Gastrocnemius medialis (tissue), 4 donors: ENCODE data around the gene TMPRSS13. TPM values are rescaled to one million over a fixed set of nuclear protein-coding genes. Genes with fewer than 3 reads are reported as not detected.
"Not testable (repeated sequence)": the region's sequence is repeated elsewhere in the genome, so short reads cannot be mapped to it uniquely, and the experiment has no call there.

Source experiments
- ATAC-seq, 2 donors: fragments of 150-250 bp; one replicate each; pipeline ENCODE4 v1.9.1; 2016
- DNase-seq, 2 donors: peaks; one replicate each; pipeline ENCODE4 v3.0.0-alpha.2; 2019
- H3K27ac ChIP-seq, 4 donors: fragments of 200-600 bp; sonication (generic); 1 replicate in 1 of 4; 2 replicates in 3 of 4; pipeline ENCODE4 v1.5.1; 2016 to 2018; ENCODE audit warnings: mild to moderate bottlenecking in 2 of 4, moderate library complexity in 1 of 4
- H3K27me3 ChIP-seq, 3 donors: fragments of 200-600 bp; sonication (generic) in 2 of 3; 1 replicate in 1 of 3; 2 replicates in 2 of 3; pipeline versions ENCODE4 v1.5.1 to v1.6.0; 2016 to 2019; ENCODE audit warnings: mild to moderate bottlenecking in 1 of 3, moderate library complexity in 1 of 3
- H3K36me3 ChIP-seq, 2 donors: fragments of 200-600 bp; sonication (generic) in 1 of 2; one replicate each; pipeline ENCODE4 v1.5.1; 2017 to 2018
- H3K4me1 ChIP-seq, 2 donors: fragments of 200-600 bp; sonication (generic) in 1 of 2; one replicate each; pipeline ENCODE4 v1.5.1; 2016 to 2017; ENCODE audit warnings: mild to moderate bottlenecking in 2 of 2
- H3K4me3 ChIP-seq, 4 donors: fragments of 200-600 bp; sonication (generic) in 3 of 4; 1 replicate in 1 of 4; 2 replicates in 3 of 4; pipeline ENCODE4 v1.5.1; 2016 to 2019; ENCODE audit warnings: mild to moderate bottlenecking in 2 of 4
- H3K9me3 ChIP-seq, 3 donors: fragments of 200-600 bp; sonication (generic) in 2 of 3; 1 replicate in 1 of 3; 2 replicates in 2 of 3; pipeline ENCODE4 v1.5.1; 2016 to 2019
- POLR2A ChIP-seq, 2 donors: fragments of 450-650 bp; IDR thresholded peaks; one replicate each; pipeline ENCODE4 v1.6.1; 2017; ENCODE audit warnings: antibody characterized with exemption in 2 of 2, mild to moderate bottlenecking in 2 of 2, moderate library complexity in 2 of 2
- in situ Hi-C, 4 donors: fragments of 200-750 bp; cut with MboI; loops; one replicate each; pipeline versions ENCODE4 v1.15.0 to v1.8.0; 2017; ENCODE audit warnings: low sequenced_read_pairs in 4 of 4
- intact Hi-C: fragments of 100-400 bp; cut with DNase I; formaldehyde crosslinking; loops from one replicate; pipeline ENCODE4 v1.15.1; 2023; ENCODE audit warnings: low total_unique reads
- total RNA-seq, 4 donors: library from RNA; depleted of rRNA; stranded (reverse); fragments of >200 nt; gene quantifications; one replicate each; pipeline versions ENCODE4 v1.1.0 to v1.2.3, GENCODE V29; 2016
- TF ChIP-seq, protein P1 (sequence below), 5 experiments: fragments of 450-650 bp in 3 of 5; fragments of 200-600 bp in 2 of 5; sonication (generic) in 2 of 5; IDR thresholded peaks in 4 of 5; conservative IDR thresholded peaks in 1 of 5; 1 replicate in 4 of 5; 2 replicates in 1 of 5; pipeline ENCODE4 v1.5.1; 2016 to 2019; ENCODE audit warnings: antibody characterized with exemption in 5 of 5, mild to moderate bottlenecking in 3 of 5, moderate library complexity in 3 of 5

Gene TMPRSS13
- total RNA-seq, 4 donors from 2014 or later, result not detected

- in situ Hi-C loops, result no loop called here
Observed at GRCh38 chr11:117953024-117953671, 23.9 kb upstream of the TMPRSS13 start.

GRCh38 chr11:117950993-117951961 is 22.1 kb upstream of the TMPRSS13 start:
- Histone ChIP-seq H3K27me3 (peaks cover 0 to 3% (median 1%) of the 10 kb centered on the region in 3 donors), H3K4me3 (no peak overlapping the region), H3K4me1 (peaks cover 0 to 2% of the 10 kb centered on the region in 2 donors), H3K9me3 (no peaks in the 10 kb centered on the region), H3K27ac (no peak overlapping the region), H3K36me3 (no peaks in the 10 kb centered on the region)
- TF ChIP-seq POLR2A (IDR thresholded peaks at IDR 0.05), result no peak
- TF ChIP-seq, protein P1, sequence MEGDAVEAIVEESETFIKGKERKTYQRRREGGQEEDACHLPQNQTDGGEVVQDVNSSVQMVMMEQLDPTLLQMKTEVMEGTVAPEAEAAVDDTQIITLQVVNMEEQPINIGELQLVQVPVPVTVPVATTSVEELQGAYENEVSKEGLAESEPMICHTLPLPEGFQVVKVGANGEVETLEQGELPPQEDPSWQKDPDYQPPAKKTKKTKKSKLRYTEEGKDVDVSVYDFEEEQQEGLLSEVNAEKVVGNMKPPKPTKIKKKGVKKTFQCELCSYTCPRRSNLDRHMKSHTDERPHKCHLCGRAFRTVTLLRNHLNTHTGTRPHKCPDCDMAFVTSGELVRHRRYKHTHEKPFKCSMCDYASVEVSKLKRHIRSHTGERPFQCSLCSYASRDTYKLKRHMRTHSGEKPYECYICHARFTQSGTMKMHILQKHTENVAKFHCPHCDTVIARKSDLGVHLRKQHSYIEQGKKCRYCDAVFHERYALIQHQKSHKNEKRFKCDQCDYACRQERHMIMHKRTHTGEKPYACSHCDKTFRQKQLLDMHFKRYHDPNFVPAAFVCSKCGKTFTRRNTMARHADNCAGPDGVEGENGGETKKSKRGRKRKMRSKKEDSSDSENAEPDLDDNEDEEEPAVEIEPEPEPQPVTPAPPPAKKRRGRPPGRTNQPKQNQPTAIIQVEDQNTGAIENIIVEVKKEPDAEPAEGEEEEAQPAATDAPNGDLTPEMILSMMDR (IDR thresholded peaks at IDR 0.05 in 4 of 5, conservative IDR thresholded peaks at IDR 0.05 in 1 of 5), result no peak
- intact Hi-C loops (no loop called here), in situ Hi-C loops (no loop called here)
- no peak for DNase-seq
- ATAC-seq, result no peak

More at GRCh38 chr11:117953024-117953671, 23.9 kb upstream of the TMPRSS13 start:
- Histone ChIP-seq H3K4me3 (no peak overlapping the region), H3K9me3 (no peaks in the 10 kb centered on the region), H3K27me3 (peaks cover 0 to 10% (median 0%) of the 10 kb centered on the region in 3 donors), H3K36me3 (no peaks in the 10 kb centered on the region), H3K27ac (no peak overlapping the region), H3K4me1 (no peaks in the 10 kb centered on the region)
- DNase-seq (no peak), ATAC-seq (no peak)
- intact Hi-C loops, result no loop called here
- no peak for TF ChIP-seq POLR2A (IDR thresholded peaks at IDR 0.05)
- TF ChIP-seq, protein P1 (IDR thresholded peaks at IDR 0.05 in 4 of 5, conservative IDR thresholded peaks at IDR 0.05 in 1 of 5), result no peak

- DNase-seq (no peak), ATAC-seq (no peak)
- TF ChIP-seq, protein P1 (IDR thresholded peaks at IDR 0.05 in 4 of 5, conservative IDR thresholded peaks at IDR 0.05 in 1 of 5), result no peak
- TF ChIP-seq POLR2A (IDR thresholded peaks at IDR 0.05), result no peak
- no peaks in the 10 kb centered on the region for H3K9me3 ChIP-seq
- peaks cover 0 to 3% (median 0%) of the 10 kb centered on the region in 3 donors for H3K27me3 ChIP-seq
- H3K36me3 ChIP-seq, result no peaks in the 10 kb centered on the region
- intact Hi-C loops (no loop called here), in situ Hi-C loops (no loop called here)
- no peak overlapping the region for H3K4me3 ChIP-seq
- no peak overlapping the region for H3K27ac ChIP-seq
- H3K4me1 ChIP-seq, result peaks cover 0 to 2% of the 10 kb centered on the region in 2 donors
Observed at GRCh38 chr11:117950301-117950700, 21.1 kb upstream of the TMPRSS13 start.

GRCh38 chr11:117949062-117949461 is 19.9 kb upstream of the TMPRSS13 start:
- TF ChIP-seq, protein P1 (IDR thresholded peaks at IDR 0.05 in 4 of 5, conservative IDR thresholded peaks at IDR 0.05 in 1 of 5), result no peak
- TF ChIP-seq POLR2A (IDR thresholded peaks at IDR 0.05), result no peak
- no peak overlapping the region for H3K4me3 ChIP-seq
- in situ Hi-C loops, result loop anchor here (5.0 to 10.0 kb wide), 5 partner anchors 106 to 524 kb away; no protein-coding TSS in a partner anchor
- no peak for ATAC-seq
- DNase-seq, result no peak
- no peak overlapping the region for H3K27ac ChIP-seq
- no peaks in the 10 kb centered on the region for H3K36me3 ChIP-seq
- H3K9me3 ChIP-seq, result no peaks in the 10 kb centered on the region
- intact Hi-C loops, result loop anchor here (10.0 kb wide), 2 partner anchors 106 to 524 kb away; no protein-coding TSS in a partner anchor
- peaks cover 0 to 2% of the 10 kb centered on the region in 2 donors for H3K4me1 ChIP-seq
- peaks cover 0 to 3% (median 0%) of the 10 kb centered on the region in 3 donors for H3K27me3 ChIP-seq

GRCh38 chr11:117948466-117948865 is 19.3 kb upstream of the TMPRSS13 start:
- H3K4me3 ChIP-seq, DNase-seq, ATAC-seq, H3K27ac ChIP-seq, H3K27me3 ChIP-seq, H3K36me3 ChIP-seq, H3K9me3 ChIP-seq, H3K4me1 ChIP-seq: not testable (repeated sequence)
- intact Hi-C loops (loop anchor here (10.0 kb wide), 2 partner anchors 106 to 524 kb away; no protein-coding TSS in a partner anchor), in situ Hi-C loops (loop anchor here (5.0 to 10.0 kb wide), 5 partner anchors 106 to 524 kb away; no protein-coding TSS in a partner anchor)

- not testable (repeated sequence) for DNase-seq, ATAC-seq
- in situ Hi-C loops, result loop anchor here (5.0 to 10.0 kb wide), 5 partner anchors 105 to 523 kb away; no protein-coding TSS in a partner anchor
Observed at GRCh38 chr11:117947751-117948150, 18.5 kb upstream of the TMPRSS13 start.

More at GRCh38 chr11:117947751-117948150, 18.5 kb upstream of the TMPRSS13 start:
- H3K27ac ChIP-seq, H3K36me3 ChIP-seq, H3K4me1 ChIP-seq, H3K9me3 ChIP-seq, H3K4me3 ChIP-seq, H3K27me3 ChIP-seq: not testable (repeated sequence)
- intact Hi-C loops, result loop anchor here (1.0 to 10.0 kb wide), 4 partner anchors 103 to 523 kb away; no protein-coding TSS in a partner anchor
